ENCODE data around the gene SLC25A21. TPM values are rescaled to one million over a fixed set of nuclear protein-coding genes. Genes with fewer than 3 reads are reported as not detected.

Gene SLC25A21
- total and polyA plus RNA-seq, 10 of the 15 experiments (the other 5 are each of a cell fraction or from before 2014, with no cell fraction given) = 0.06 to 0.72 (median 0.17) TPM; not detected in 3

DNA sequence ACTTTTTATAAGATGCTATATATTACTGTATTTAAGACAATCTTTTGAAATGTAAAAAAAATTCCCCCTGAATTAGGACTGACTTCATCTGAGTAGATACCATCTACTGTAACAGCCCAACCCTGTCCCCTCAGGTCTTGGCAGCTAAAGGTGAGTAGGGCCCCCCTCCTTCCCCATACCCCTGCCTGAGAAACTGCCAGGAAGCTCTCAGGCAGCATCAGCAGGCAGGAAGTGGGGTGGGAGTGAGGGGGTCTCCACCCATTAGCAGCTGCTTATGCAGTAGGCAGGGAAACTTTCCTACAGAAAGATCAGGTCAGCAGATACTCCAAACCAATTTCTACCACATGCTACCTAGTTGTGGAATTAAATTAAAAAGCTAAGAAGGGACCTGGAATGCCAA, 448.2 kb downstream of the SLC25A21 start (continued):
- no peak for TF ChIP-seq DPF2 (IDR thresholded peaks at IDR 0.05)
- no peak for TF ChIP-seq SIN3A (IDR thresholded peaks at IDR 0.05; ENCODE audit: low read depth, low read length)
- no peak for TF ChIP-seq CBFB (IDR thresholded peaks at IDR 0.05; ENCODE audit: low read depth)
- TF ChIP-seq, protein P1, sequence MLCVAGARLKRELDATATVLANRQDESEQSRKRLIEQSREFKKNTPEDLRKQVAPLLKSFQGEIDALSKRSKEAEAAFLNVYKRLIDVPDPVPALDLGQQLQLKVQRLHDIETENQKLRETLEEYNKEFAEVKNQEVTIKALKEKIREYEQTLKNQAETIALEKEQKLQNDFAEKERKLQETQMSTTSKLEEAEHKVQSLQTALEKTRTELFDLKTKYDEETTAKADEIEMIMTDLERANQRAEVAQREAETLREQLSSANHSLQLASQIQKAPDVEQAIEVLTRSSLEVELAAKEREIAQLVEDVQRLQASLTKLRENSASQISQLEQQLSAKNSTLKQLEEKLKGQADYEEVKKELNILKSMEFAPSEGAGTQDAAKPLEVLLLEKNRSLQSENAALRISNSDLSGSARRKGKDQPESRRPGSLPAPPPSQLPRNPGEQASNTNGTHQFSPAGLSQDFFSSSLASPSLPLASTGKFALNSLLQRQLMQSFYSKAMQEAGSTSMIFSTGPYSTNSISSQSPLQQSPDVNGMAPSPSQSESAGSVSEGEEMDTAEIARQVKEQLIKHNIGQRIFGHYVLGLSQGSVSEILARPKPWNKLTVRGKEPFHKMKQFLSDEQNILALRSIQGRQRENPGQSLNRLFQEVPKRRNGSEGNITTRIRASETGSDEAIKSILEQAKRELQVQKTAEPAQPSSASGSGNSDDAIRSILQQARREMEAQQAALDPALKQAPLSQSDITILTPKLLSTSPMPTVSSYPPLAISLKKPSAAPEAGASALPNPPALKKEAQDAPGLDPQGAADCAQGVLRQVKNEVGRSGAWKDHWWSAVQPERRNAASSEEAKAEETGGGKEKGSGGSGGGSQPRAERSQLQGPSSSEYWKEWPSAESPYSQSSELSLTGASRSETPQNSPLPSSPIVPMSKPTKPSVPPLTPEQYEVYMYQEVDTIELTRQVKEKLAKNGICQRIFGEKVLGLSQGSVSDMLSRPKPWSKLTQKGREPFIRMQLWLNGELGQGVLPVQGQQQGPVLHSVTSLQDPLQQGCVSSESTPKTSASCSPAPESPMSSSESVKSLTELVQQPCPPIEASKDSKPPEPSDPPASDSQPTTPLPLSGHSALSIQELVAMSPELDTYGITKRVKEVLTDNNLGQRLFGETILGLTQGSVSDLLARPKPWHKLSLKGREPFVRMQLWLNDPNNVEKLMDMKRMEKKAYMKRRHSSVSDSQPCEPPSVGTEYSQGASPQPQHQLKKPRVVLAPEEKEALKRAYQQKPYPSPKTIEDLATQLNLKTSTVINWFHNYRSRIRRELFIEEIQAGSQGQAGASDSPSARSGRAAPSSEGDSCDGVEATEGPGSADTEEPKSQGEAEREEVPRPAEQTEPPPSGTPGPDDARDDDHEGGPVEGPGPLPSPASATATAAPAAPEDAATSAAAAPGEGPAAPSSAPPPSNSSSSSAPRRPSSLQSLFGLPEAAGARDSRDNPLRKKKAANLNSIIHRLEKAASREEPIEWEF (IDR thresholded peaks at IDR 0.05; ENCODE audit: insufficient replicate concordance, low read depth, low read length) = no peak
- no peak for TF ChIP-seq ZNF207 (IDR thresholded peaks at IDR 0.05; ENCODE audit: borderline replicate concordance)

DNA sequence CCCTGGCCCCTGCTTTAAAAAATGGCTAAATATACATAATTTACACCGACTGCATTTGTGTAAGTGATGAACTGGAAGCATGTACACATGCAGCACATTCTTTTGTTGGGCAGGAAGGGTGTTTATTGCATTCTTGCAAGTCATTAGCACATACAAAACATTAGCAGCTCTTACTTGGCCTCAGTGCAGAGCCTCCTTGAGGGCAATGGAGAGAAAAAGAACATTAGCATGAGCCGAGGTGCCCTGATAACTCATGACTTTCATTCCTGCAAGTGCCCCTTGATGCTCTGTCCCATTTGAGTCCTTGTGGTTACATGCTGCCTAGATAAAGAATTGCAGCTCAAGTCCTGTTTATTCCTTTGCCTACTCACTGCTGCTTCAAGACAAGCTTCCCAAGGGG, 448.9 kb downstream of the SLC25A21 start:
- intact Hi-C loops (cut with micrococcal nuclease; ENCODE audit: unreplicated experiment) (no loop called here), in situ Hi-C loops (cut with MboI) (no loop called here)
- no peak for ATAC-seq
- WGBS (ENCODE audit: insufficient coverage, insufficient replicate concordance, low lambda C conversion rate, missing lambda C conversion rate) = 27% methylated on average over 2 of the region's 2 CpGs
- no TSS peak for BruUV-seq (replicated peaks)
- H3K4me2 ChIP-seq (ENCODE audit: control insufficient read depth, insufficient read depth) = no peak overlapping the region
- POLR2A ChIA-PET = no interaction called here
- CTCF ChIA-PET = no interaction called here
- no peak overlapping the region for H3K9ac ChIP-seq (ENCODE audit: control insufficient read depth, insufficient read depth, low read length)
- H4K20me1 ChIP-seq (ENCODE audit: control insufficient read depth, insufficient read depth) = no peaks in the 10 kb centered on the region
- no peak overlapping the region for H2AFZ ChIP-seq (ENCODE audit: control insufficient read depth, low read depth, low read length)
- RAD21 ChIA-PET (ENCODE audit: unreplicated experiment) = no interaction called here
- no peaks in the 10 kb centered on the region for H3K36me3 ChIP-seq (ENCODE audit: control insufficient read depth in 2 of 2, insufficient read depth in 2 of 2, low read length in 1 of 2)
- H3K4me3 ChIP-seq = no peak overlapping the region
- SMC1A ChIA-PET (ENCODE audit: uncharacterized antibody, unreplicated experiment) = no interaction called here
- H3K27ac ChIP-seq (ENCODE audit: control insufficient read depth, insufficient read depth) = no peak overlapping the region
- no peaks in the 10 kb centered on the region for H3K9me3 ChIP-seq (replicated peaks; ENCODE audit: control insufficient read depth, insufficient read depth, low read length)
- no peak for DNase-seq (ENCODE audit: low read depth, low spot score)
- no peaks in the 10 kb centered on the region for H3K4me1 ChIP-seq (ENCODE audit: control insufficient read depth, insufficient read depth, low read length)
- FAIRE-seq = no peak
- no peaks in the 10 kb centered on the region for H3K79me2 ChIP-seq (ENCODE audit: control insufficient read depth, insufficient read depth, low read length)
- H3K27me3 ChIP-seq (replicated peaks in 1 of 2; ENCODE audit: control insufficient read depth in 2 of 2, insufficient read depth in 2 of 2, low read length in 1 of 2) = no peaks in the 10 kb centered on the region
- TF ChIP-seq, protein P2, sequence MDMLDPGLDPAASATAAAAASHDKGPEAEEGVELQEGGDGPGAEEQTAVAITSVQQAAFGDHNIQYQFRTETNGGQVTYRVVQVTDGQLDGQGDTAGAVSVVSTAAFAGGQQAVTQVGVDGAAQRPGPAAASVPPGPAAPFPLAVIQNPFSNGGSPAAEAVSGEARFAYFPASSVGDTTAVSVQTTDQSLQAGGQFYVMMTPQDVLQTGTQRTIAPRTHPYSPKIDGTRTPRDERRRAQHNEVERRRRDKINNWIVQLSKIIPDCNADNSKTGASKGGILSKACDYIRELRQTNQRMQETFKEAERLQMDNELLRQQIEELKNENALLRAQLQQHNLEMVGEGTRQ (IDR thresholded peaks at IDR 0.05; ENCODE audit: borderline replicate concordance, low read depth, low read length) = no peak
- TF ChIP-seq SREBF2 (IDR thresholded peaks at IDR 0.05; ENCODE audit: low read length) (no peak), RFX5 (IDR thresholded peaks at IDR 0.05; ENCODE audit: low read depth, low read length) (no peak), NR2C2 (IDR thresholded peaks at IDR 0.05; ENCODE audit: borderline replicate concordance, control insufficient read depth, insufficient read length, low read depth) (no peak), RUNX3 (IDR thresholded peaks at IDR 0.05; ENCODE audit: low read length) (no peak), MTA2 (IDR thresholded peaks at IDR 0.05; ENCODE audit: low read depth) (no peak), ZSCAN29 (IDR thresholded peaks at IDR 0.05) (no peak), EP300 (IDR thresholded peaks at IDR 0.05; ENCODE audit: borderline replicate concordance in 1 of 2, control insufficient read depth in 1 of 2, low read depth in 2 of 2, low read length in 2 of 2) (no peak), STAT1 (conservative IDR thresholded peaks at IDR 0.05) (no peak)
- TF ChIP-seq, protein P3, sequence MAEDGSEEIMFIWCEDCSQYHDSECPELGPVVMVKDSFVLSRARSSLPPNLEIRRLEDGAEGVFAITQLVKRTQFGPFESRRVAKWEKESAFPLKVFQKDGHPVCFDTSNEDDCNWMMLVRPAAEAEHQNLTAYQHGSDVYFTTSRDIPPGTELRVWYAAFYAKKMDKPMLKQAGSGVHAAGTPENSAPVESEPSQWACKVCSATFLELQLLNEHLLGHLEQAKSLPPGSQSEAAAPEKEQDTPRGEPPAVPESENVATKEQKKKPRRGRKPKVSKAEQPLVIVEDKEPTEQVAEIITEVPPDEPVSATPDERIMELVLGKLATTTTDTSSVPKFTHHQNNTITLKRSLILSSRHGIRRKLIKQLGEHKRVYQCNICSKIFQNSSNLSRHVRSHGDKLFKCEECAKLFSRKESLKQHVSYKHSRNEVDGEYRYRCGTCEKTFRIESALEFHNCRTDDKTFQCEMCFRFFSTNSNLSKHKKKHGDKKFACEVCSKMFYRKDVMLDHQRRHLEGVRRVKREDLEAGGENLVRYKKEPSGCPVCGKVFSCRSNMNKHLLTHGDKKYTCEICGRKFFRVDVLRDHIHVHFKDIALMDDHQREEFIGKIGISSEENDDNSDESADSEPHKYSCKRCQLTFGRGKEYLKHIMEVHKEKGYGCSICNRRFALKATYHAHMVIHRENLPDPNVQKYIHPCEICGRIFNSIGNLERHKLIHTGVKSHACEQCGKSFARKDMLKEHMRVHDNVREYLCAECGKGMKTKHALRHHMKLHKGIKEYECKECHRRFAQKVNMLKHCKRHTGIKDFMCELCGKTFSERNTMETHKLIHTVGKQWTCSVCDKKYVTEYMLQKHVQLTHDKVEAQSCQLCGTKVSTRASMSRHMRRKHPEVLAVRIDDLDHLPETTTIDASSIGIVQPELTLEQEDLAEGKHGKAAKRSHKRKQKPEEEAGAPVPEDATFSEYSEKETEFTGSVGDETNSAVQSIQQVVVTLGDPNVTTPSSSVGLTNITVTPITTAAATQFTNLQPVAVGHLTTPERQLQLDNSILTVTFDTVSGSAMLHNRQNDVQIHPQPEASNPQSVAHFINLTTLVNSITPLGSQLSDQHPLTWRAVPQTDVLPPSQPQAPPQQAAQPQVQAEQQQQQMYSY (CRISPR knock-in tag; IDR thresholded peaks at IDR 0.05) = no peak

All from GM12878 (cell line).